ENCODE results near the gene PTPRU.

The PTPRU gene

GRCh38 chr1:29303201-29304024 is 67.1 kb downstream of the PTPRU start:
- no peak for DNase-seq (ENCODE audit: low read depth)
- TF ChIP-seq, protein P1, sequence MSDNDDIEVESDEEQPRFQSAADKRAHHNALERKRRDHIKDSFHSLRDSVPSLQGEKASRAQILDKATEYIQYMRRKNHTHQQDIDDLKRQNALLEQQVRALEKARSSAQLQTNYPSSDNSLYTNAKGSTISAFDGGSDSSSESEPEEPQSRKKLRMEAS (IDR thresholded peaks at IDR 0.05; ENCODE audit: low read depth, low read length), result no peak
- TF ChIP-seq MYC (IDR thresholded peaks at IDR 0.05; ENCODE audit: low read depth, low read length) (no peak), POLR2A (IDR thresholded peaks at IDR 0.05; ENCODE audit: extremely low read depth, insufficient read length) (no peak)
- TF ChIP-seq, protein P2, sequence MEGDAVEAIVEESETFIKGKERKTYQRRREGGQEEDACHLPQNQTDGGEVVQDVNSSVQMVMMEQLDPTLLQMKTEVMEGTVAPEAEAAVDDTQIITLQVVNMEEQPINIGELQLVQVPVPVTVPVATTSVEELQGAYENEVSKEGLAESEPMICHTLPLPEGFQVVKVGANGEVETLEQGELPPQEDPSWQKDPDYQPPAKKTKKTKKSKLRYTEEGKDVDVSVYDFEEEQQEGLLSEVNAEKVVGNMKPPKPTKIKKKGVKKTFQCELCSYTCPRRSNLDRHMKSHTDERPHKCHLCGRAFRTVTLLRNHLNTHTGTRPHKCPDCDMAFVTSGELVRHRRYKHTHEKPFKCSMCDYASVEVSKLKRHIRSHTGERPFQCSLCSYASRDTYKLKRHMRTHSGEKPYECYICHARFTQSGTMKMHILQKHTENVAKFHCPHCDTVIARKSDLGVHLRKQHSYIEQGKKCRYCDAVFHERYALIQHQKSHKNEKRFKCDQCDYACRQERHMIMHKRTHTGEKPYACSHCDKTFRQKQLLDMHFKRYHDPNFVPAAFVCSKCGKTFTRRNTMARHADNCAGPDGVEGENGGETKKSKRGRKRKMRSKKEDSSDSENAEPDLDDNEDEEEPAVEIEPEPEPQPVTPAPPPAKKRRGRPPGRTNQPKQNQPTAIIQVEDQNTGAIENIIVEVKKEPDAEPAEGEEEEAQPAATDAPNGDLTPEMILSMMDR (IDR thresholded peaks at IDR 0.05; ENCODE audit: low read depth, low read length), result no peak
- H3K4me3 ChIP-seq (ENCODE audit: low read depth, low read length), result no peak overlapping the region

DNA sequence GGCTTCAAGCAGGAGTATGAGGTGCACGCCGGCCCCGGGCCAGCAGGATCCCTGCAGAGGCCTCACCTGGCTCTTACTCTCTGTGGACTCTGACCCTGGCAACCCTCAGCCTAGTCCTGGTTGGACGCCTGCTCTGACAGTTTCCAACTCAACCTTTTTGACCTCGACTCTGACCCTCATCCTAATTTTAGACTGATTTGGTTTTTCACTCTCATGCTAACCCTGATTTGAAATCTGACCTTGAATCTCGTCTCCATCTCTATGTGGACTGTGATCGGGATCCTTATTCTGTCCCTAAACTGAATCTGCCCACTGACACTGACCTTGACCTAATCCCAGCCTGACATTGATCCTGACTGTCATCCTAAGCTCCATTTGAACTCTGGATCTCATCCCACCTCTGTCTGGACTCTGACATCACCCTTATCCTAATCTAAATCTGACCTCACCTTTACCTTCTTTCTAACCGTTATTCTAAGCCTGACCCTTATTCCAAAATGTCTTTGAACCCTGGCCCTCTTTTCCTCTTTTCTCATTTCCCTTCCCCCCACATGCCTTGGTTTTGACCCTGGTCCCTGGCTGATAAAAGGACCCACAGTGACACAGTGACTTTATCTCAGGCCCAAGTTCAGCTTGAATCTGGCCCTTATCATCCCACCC is 67.8 kb downstream of the PTPRU start:
- no peak for TF ChIP-seq MYC (IDR thresholded peaks at IDR 0.05; ENCODE audit: low read depth, low read length)
- TF ChIP-seq, protein P1 (IDR thresholded peaks at IDR 0.05; ENCODE audit: low read depth, low read length), result no peak
- DNase-seq (ENCODE audit: low read depth), result no peak
- no peak overlapping the region for H3K4me3 ChIP-seq (ENCODE audit: low read depth, low read length)

GRCh38 chr1:29305943-29306342 is 69.6 kb downstream of the PTPRU start:
- DNase-seq (ENCODE audit: low read depth), result no peak
- TF ChIP-seq MYC (IDR thresholded peaks at IDR 0.05; ENCODE audit: low read depth, low read length) (no peak), POLR2A (IDR thresholded peaks at IDR 0.05; ENCODE audit: extremely low read depth, insufficient read length) (no peak)
- TF ChIP-seq, protein P2 (IDR thresholded peaks at IDR 0.05; ENCODE audit: low read depth, low read length), result no peak
- TF ChIP-seq, protein P1 (IDR thresholded peaks at IDR 0.05; ENCODE audit: low read depth, low read length), result no peak
- H3K4me3 ChIP-seq (ENCODE audit: low read depth, low read length), result no peak overlapping the region

GRCh38 chr1:29306471-29307140 is 70.3 kb downstream of the PTPRU start:
- H3K4me3 ChIP-seq (ENCODE audit: low read depth, low read length), result no peak overlapping the region
- TF ChIP-seq POLR2A (IDR thresholded peaks at IDR 0.05; ENCODE audit: extremely low read depth, insufficient read length) (no peak), MYC (IDR thresholded peaks at IDR 0.05; ENCODE audit: low read depth, low read length) (no peak)
- TF ChIP-seq, protein P2 (IDR thresholded peaks at IDR 0.05; ENCODE audit: low read depth, low read length), result no peak
- TF ChIP-seq, protein P1 (IDR thresholded peaks at IDR 0.05; ENCODE audit: low read depth, low read length), result no peak
- no peak for DNase-seq (ENCODE audit: low read depth)

- no peak for DNase-seq (ENCODE audit: low read depth)
- TF ChIP-seq POLR2A (IDR thresholded peaks at IDR 0.05; ENCODE audit: extremely low read depth, insufficient read length), result no peak
- TF ChIP-seq, protein P1 (IDR thresholded peaks at IDR 0.05; ENCODE audit: low read depth, low read length), result no peak
- TF ChIP-seq, protein P2 (IDR thresholded peaks at IDR 0.05; ENCODE audit: low read depth, low read length), result no peak
- TF ChIP-seq MYC (IDR thresholded peaks at IDR 0.05; ENCODE audit: low read depth, low read length), result no peak
- no peak overlapping the region for H3K4me3 ChIP-seq (ENCODE audit: low read depth, low read length)
These were observed 72.8 kb downstream of the PTPRU start for GRCh38 chr1:29309075-29309474.
